Esophagus muscularis mucosa (tissue), 4 donors: ENCODE results near the gene ACSL4. TPM values are rescaled to one million over a fixed set of nuclear protein-coding genes. Genes with fewer than 3 reads are reported as not detected.

Experiments
- DNase-seq: peaks from one replicate; pipeline ENCODE4 v3.0.0-alpha.2; 2017; ENCODE audit errors: extremely low spot score
- H3K27ac ChIP-seq, 4 donors: fragments of 200-600 bp; sonication (generic); replicated peaks in 1 of 4; 1 replicate in 3 of 4; 2 replicates in 1 of 4; pipeline ENCODE4 v1.5.1; 2016 to 2019; ENCODE audit warnings: mild to moderate bottlenecking in 1 of 4
- H3K27me3 ChIP-seq, 4 donors: fragments of 200-600 bp; sonication (generic); one replicate each; pipeline versions ENCODE4 v1.5.1 to v1.6.0; 2016 to 2019
- H3K36me3 ChIP-seq, 4 donors: fragments of 200-600 bp; sonication (generic); one replicate each; pipeline ENCODE4 v1.5.1; 2016 to 2019
- H3K4me1 ChIP-seq, 4 donors: fragments of 200-600 bp; sonication (generic); one replicate each; pipeline ENCODE4 v1.5.1; 2016 to 2019
- H3K4me3 ChIP-seq, 4 donors: fragments of 200-600 bp; sonication (generic); 1 replicate in 2 of 4; 2 replicates in 2 of 4; pipeline ENCODE4 v1.5.1; 2016 to 2019; ENCODE audit warnings: mild to moderate bottlenecking in 4 of 4, moderate library complexity in 1 of 4
- H3K9me3 ChIP-seq, 4 donors: fragments of 200-600 bp; sonication (generic); 1 replicate in 3 of 4; 2 replicates in 1 of 4; pipeline ENCODE4 v1.5.1; 2016 to 2019
- CTCF ChIP-seq, 3 experiments: fragments of 200-600 bp in 2 of 3; fragments of 450-650 bp in 1 of 3; sonication (generic) in 2 of 3; IDR thresholded peaks; one replicate each; pipeline ENCODE4 v1.5.1; 2017 to 2019; ENCODE audit warnings: antibody characterized with exemption in 3 of 3, mild to moderate bottlenecking in 2 of 3, moderate library complexity in 1 of 3
- EP300 ChIP-seq: sonication (generic); formaldehyde crosslinking; IDR thresholded peaks from one replicate; pipeline ENCODE4 v1.6.1; 2017; ENCODE audit warnings: antibody characterized with exemption
- POLR2A ChIP-seq: fragments of 450-650 bp; IDR thresholded peaks from one replicate; pipeline ENCODE4 v1.6.1; 2017; ENCODE audit warnings: antibody characterized with exemption, moderate library complexity, mild to moderate bottlenecking, low read depth
- POLR2AphosphoS5 ChIP-seq, 2 donors: sonication (generic); formaldehyde crosslinking; IDR thresholded peaks; one replicate each; pipeline ENCODE4 v1.6.1; 2017; ENCODE audit warnings: antibody characterized with exemption in 2 of 2
- WGBS: methylation state at CpG from one replicate; pipeline ENCODE4 v1.1.5; 2018; 5-methylcytosine and 5-hydroxymethylcytosine counted together
- intact Hi-C: fragments of 100-400 bp; cut with DNase I; formaldehyde crosslinking; loops from one replicate; pipeline ENCODE4 v1.15.1; 2023
- total RNA-seq, 4 donors: library from RNA; depleted of rRNA; stranded (reverse); fragments of >200 nt; gene quantifications; one replicate each; pipeline versions ENCODE4 v1.1.0 to v1.2.1, GENCODE V29; 2016

Gene ACSL4
- total RNA-seq, 4 donors from 2014 or later, result 34.9 to 61.5 (median 47.9) TPM

- Histone ChIP-seq H3K36me3 (no peaks in the 10 kb centered on the region), H3K4me1 (no peaks in the 10 kb centered on the region), H3K27ac (no peak overlapping the region), H3K9me3 (peaks cover 0 to 5% (median 0%) of the 10 kb centered on the region in 4 donors), H3K27me3 (no peaks in the 10 kb centered on the region), H3K4me3 (no peak overlapping the region)
- DNase-seq, result no peak
- no peak for TF ChIP-seq CTCF (IDR thresholded peaks at IDR 0.05)
- no peak for TF ChIP-seq POLR2A
- TF ChIP-seq EP300, result no peak
- TF ChIP-seq POLR2AphosphoS5 (IDR thresholded peaks at IDR 0.05), result no peak
- 64% methylated on average over 2 of the region's 2 CpGs for WGBS
- intact Hi-C loops, result no loop called here
Measured at GRCh38 chrX:109760922-109761250, 27.8 kb upstream of the ACSL4 start.

GRCh38 chrX:109760209-109760921 is 27.3 kb upstream of the ACSL4 start:
- Histone ChIP-seq H3K4me3 (no peak overlapping the region), H3K9me3 (peaks cover 0 to 9% (median 0%) of the 10 kb centered on the region in 4 donors), H3K36me3 (no peaks in the 10 kb centered on the region), H3K4me1 (no peaks in the 10 kb centered on the region), H3K27me3 (no peaks in the 10 kb centered on the region), H3K27ac (no peak overlapping the region)
- DNase-seq, result no peak
- no peak for TF ChIP-seq CTCF (IDR thresholded peaks at IDR 0.05)
- TF ChIP-seq POLR2AphosphoS5 (IDR thresholded peaks at IDR 0.05), result no peak
- no peak for TF ChIP-seq EP300
- TF ChIP-seq POLR2A, result no peak
- WGBS, result 52% methylated on average over 5 of the region's 5 CpGs
- intact Hi-C loops, result no loop called here

GRCh38 chrX:109753256-109753655 is 20.2 kb upstream of the ACSL4 start:
- no peak overlapping the region for H3K27ac ChIP-seq
- H3K9me3 ChIP-seq, result peaks cover 0 to 20% (median 0%) of the 10 kb centered on the region in 4 donors
- H3K4me1 ChIP-seq, result no peaks in the 10 kb centered on the region
- TF ChIP-seq CTCF (IDR thresholded peaks at IDR 0.05), result no peak
- TF ChIP-seq POLR2A, result no peak
- no peak for TF ChIP-seq EP300
- TF ChIP-seq POLR2AphosphoS5 (IDR thresholded peaks at IDR 0.05), result no peak
- no peaks in the 10 kb centered on the region for H3K27me3 ChIP-seq
- DNase-seq, result no peak
- no peaks in the 10 kb centered on the region for H3K36me3 ChIP-seq
- no peak overlapping the region for H3K4me3 ChIP-seq
- intact Hi-C loops, result no loop called here
- 77% methylated on average over 4 of the region's 4 CpGs for WGBS

GRCh38 chrX:109751698-109752097 is 18.6 kb upstream of the ACSL4 start:
- H3K27ac ChIP-seq, result no peak overlapping the region
- DNase-seq, result no peak
- H3K4me1 ChIP-seq, result no peaks in the 10 kb centered on the region
- intact Hi-C loops, result no loop called here
- no peak for TF ChIP-seq CTCF (IDR thresholded peaks at IDR 0.05)
- TF ChIP-seq POLR2AphosphoS5 (IDR thresholded peaks at IDR 0.05), result no peak
- no peak for TF ChIP-seq EP300
- no peak for TF ChIP-seq POLR2A
- WGBS, result 56% methylated on average over 2 of the region's 2 CpGs
- peaks cover 0 to 20% (median 0%) of the 10 kb centered on the region in 4 donors for H3K9me3 ChIP-seq
- H3K27me3 ChIP-seq, result no peaks in the 10 kb centered on the region
- no peak overlapping the region for H3K4me3 ChIP-seq
- no peaks in the 10 kb centered on the region for H3K36me3 ChIP-seq

- Histone ChIP-seq H3K4me3 (no peak overlapping the region), H3K4me1 (no peaks in the 10 kb centered on the region), H3K9me3 (no peaks in the 10 kb centered on the region), H3K27me3 (no peaks in the 10 kb centered on the region), H3K27ac (no peak overlapping the region), H3K36me3 (no peaks in the 10 kb centered on the region)
- WGBS, result 90% methylated on average over 2 of the region's 14 CpGs
- intact Hi-C loops, result no loop called here
- no peak for DNase-seq
- TF ChIP-seq POLR2A, result no peak
- TF ChIP-seq CTCF (IDR thresholded peaks at IDR 0.05), result no peak
- no peak for TF ChIP-seq EP300
- no peak for TF ChIP-seq POLR2AphosphoS5 (IDR thresholded peaks at IDR 0.05)
Measured at GRCh38 chrX:109749207-109749606, 16.1 kb upstream of the ACSL4 start.
